GM19395 (cell line): ENCODE measurements around the gene RPS27L.

Experiments used
- ATAC-seq: cut with Tn5 transposase; IDR thresholded peaks from one replicate; pipeline ENCODE4 v1.9.1; 2021; ENCODE audit warnings: mild to moderate bottlenecking, moderate library complexity; ENCODE audit not compliant: unreplicated experiment

RPS27L gene

DNA sequence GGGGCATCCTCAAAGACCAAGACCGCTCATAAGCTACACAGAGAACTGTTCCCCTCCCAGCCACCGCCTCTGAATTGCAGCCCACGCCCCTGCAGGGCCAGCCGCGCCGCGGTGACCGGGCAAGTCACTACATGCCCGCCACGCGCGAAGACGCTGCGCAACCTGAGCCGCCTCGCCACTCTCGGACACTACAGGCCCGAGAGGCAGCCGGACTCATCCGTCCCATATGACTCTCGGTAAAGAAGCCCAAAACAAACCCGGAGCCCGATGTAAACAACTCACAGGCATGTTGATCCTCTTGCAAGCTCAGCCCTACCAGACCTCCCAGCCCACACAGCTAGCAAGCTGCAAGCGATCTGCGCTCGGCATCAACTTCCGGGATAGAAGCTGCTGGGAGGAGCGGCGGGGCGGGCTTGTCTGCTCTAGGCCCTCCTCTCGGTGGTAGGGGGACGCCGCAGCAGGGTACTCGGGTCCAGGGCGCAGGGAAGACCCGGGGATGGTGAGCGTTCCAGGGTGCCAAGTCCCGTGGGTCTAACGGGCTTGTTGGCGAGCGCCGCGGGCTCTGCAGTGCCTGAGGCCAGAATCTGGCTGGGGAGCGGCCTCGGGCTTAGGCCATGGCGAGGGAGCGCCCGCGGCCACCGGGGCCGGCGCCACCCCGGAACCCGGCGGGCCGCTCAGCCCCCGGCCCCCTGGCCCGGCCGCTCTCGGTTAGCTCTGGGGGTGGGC, at the start of gene RPS27L:
Gene RPS27L (minus strand): TSS at position 360 of the 726 bp plus-strand sequence. CDS start 72 bp downstream, at position 288.
- ATAC-seq, result peak; percentile 87

DNA sequence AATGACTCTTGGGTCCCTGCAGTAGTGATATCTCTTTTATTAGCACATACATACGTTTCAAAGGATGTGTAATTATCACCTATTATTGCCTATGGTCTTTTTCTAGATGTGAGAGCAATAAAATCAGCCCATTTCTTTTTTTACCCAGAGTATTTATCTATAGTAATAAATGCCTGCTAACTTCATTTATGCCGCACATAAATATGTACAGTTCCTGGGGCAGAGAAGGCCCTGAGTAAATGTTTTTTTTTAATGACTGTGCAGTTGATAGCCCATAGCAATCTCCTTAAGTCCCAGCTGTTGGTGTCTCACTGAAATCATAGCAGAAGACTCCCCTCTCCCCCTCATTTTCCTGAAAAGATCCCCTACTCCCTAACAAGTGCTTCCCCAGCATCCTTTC, 48.8 kb upstream of the RPS27L start:
- ATAC-seq, result no peak

DNA sequence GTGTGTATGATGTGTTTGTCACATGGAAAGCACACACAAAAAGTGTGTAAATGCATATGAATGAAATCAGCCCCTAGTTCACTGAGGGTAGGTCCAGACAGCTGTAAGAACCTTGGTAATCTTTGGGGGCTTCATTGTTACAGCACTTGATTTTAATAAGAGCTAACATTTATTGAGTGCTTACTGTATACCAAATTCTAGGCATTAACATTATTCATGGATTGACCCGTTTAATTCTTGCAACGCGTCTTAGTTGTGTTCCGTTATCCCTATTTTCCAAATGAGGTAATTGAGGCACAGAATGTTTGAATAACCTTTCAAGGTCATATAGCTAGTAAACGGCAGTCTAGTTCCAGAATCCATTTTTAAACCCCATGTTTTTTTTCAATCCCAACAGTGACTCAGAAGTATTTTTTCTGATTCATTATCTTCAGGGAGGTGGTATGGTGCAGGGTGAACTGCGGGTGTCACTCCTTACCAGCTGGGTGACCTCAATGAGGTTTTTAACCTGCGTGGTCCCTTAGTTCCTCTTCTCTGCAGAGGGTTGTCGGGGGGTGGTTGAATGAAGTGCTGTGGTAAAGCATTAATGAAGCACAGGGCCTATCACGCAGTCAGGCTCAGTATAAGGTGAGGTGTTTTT, 46.3 kb upstream of the RPS27L start:
- no peak for ATAC-seq

DNA sequence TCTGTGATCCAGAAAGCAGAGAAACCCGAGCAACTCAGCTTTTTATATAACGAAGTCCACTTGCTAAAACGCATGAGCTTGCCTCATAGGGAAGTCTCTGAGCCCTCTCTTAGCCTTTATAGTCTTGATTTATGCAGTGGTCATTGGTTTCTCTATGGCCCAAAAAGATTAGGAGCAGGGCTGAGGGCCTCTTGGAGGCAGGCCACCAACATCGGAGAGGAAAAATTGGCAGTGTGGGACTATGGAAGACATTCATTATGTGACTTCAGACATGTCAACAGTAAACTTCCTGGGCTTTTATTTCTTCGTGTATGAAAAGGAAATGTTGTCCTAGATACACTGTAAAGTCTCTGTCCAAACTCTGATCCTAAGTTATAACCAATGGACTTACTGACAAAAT, 45.6 kb upstream of the RPS27L start:
- ATAC-seq, result no peak

DNA sequence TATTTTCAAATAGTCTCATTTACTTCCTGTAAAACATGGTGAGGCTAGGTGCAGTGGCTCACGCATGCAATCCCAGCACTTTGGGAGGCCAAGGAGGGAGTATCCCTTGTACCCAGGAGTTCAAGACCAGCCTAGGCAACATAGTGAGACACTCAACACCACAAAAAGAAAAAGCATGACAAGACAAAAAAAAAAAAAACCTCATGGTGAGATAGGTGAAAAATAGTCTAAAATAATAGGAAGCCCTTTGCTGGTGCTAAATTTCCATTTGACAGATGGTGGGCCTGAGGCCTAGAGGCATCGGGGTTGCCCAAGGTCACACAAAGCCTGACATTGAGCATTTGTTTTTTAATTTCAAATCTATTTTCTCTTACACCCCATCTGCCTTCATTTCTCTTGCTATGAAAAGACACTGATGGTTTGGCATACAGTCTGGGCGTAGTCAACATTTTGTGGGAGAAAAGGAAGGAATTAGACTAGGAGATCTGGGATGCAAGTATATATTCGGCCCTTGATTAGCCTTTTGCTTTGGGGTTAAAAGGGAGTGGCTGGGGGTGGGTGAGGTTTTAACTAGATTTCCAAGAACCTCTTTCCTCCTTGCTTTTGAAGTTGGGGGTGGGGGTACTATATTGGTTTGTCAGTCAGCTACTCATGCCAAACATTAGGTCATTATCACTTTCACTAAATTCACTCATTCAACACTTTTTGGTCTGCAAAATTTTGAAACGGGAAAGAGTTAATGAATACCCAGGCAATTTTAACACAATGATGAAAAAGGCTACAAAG, 43.4 kb upstream of the RPS27L start:
- no peak for ATAC-seq

DNA sequence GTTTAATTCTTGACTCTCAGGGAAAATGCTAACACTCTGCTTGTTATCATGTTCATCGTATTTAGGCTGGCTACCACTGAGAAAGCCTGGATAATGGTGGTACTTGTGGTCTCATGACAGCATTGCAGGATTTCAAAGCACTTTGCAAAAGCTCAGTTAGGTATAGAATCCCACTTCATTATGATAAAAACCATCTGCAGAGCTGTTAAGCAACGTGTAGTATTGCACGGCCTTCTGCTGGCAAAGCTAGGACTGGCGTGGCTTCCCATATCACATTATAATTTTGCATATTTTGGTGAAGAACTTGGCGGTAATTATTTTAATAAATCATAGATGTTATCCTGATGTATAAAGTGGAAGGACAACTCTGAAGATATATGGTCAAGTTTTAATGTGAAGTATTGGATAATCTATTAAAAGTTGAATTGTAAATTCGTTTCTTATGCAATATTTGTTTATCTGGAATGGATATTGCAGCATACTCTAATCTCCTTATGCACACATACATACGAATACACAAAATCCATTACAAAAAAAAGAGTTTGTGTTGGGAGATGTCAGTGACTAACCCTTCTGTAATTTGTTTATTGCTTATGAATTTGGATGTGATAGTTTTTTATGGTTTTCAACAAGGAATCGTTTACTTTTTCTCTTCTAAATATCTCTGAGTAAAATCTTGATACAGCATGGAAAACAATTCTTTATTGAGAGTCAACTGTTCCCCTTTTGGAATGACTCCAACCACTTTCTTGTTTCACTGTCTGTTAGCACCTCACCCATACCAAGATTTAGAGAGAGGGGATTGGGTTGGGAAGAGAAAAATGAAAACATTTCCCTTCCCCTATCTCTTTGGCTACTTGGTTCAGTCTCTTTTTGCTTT, 41.3 kb upstream of the RPS27L start:
- ATAC-seq, result no peak

DNA sequence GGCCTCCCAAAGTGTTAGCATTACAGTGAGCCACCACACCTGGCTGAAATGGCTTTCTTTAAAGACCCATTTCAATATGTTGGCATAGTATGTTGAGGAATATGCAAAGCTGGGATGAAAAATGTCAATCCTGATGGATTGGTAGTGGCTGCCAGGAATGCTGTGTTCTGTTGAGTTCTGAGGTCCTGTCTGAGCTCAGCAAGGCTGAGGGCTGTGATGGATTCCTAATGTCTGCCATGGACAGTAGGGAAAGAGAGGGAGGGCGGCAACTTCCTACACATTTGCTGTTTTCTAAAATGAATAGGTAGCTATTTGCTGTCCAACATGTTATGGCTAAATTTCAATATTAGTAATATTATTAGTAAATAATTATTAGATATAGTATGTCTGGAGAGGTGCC, 40.3 kb upstream of the RPS27L start:
- ATAC-seq, result no peak

DNA sequence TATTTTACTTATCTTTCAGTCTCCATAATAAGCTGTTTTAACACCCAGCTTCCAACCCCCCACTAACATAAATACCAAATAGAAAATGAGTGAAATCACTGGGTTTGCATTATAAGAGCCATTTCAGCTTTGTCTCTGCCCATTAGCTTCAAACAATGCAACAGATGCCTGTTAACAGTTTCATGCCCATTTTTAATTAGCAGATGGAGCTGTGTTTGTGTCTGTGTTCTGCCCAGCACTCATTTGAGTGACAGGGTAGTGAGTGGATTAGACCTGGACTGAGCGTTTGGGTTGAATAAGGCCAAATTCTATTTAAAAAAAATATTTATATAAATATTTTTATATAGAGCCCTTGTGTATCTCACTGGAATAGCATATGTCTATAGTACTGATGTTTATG, 39.6 kb upstream of the RPS27L start:
- ATAC-seq, result no peak

DNA sequence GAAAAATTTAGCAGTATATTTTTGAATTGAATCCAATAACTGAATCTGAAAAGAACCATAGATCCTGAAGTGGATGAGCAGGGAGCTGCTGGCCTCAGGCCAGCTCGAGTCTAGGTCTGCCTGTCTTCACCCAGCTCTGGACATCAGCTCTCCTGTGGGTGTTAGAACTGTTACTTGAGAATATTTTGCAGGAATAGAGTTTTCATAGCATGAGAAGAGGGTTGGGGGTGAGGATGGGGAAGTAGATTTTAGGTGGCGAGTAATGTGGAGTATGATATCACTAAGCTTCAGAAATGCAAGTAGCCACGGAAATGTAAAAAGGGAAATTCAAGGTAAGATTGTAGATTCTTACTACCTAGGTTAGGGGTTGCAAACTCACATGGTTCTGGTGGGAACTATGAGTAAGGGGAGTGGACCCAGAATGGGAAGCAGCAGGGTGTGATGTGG, 38.3 kb upstream of the RPS27L start:
- ATAC-seq, result no peak

DNA sequence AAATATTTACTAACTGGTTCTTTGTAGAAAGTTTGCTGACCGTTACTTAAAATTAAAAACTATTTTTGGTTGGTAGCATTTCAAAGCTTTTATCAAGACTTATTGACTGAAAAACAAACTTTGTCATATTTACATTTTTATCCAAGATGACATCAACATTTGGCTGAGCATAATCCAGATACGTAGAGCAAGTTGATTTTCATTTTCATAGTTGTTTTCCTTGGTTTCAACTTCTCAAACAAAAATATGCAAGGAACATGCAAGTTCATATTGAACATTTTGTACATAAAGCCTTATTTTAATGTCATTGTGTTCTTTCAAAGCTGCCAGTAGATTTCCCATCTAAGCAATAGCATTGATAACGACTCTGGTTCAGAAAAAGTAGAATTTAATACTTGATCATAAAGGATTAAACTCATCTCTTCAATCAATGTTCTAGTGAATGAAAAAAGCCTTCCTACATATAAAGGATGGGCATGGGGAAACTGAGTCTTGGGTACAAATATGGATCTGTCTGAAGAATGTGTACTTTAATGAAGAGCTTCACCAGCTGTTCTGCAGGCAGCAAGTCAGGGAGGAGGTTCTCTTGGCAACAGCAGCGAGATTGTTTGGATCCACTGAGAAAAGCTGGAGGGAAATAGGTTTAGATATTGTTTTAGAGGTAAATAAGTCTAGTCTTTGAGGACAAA, 37.7 kb upstream of the RPS27L start:
- no peak for ATAC-seq

DNA sequence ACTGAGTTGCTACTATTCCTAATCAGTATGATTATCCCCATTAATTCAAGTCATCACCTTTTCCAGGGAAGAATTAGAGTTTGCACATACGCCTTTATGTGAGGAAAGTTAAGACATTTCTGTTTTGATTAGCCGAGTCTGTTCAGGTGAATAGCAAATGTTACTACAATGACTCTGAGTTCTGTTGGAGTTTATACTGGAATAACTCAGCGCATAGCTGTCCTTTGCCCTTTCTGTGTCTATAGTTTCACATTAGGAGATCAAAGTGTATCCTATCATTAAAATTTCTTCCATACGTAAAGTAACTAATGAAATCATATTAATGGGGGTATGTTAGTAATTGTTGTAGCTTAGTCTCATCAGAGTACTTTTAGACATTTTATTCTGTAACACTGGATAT, 37.0 kb upstream of the RPS27L start:
- no peak for ATAC-seq

DNA sequence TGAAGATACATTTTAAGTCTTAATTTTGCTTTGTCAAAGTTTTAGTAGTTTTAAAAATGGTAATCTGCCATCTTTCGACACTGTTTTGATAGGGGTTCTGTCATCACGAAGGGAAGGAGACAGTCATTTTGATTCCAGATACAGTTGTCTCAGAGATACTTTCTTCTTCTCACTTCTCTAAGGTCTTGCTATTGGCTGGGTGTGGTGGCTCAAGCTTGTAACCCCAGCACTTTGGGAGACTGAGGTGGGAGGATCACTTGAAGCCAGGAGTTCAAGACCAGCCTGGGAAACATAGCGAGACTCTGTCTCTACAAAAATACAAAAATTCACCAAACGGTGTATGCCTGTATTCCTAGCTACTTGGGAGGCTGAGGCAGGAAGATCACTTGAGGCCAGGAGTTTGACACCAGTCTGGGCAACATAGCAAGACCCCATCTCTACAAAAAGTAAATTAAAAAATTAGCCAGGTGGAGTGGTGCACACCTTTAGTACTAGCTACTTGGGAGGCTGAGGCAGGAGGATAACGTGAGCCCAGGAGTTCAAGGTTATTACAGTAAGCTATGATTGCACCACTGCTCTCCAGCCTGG, 35.4 kb upstream of the RPS27L start:
- ATAC-seq, result no peak

DNA sequence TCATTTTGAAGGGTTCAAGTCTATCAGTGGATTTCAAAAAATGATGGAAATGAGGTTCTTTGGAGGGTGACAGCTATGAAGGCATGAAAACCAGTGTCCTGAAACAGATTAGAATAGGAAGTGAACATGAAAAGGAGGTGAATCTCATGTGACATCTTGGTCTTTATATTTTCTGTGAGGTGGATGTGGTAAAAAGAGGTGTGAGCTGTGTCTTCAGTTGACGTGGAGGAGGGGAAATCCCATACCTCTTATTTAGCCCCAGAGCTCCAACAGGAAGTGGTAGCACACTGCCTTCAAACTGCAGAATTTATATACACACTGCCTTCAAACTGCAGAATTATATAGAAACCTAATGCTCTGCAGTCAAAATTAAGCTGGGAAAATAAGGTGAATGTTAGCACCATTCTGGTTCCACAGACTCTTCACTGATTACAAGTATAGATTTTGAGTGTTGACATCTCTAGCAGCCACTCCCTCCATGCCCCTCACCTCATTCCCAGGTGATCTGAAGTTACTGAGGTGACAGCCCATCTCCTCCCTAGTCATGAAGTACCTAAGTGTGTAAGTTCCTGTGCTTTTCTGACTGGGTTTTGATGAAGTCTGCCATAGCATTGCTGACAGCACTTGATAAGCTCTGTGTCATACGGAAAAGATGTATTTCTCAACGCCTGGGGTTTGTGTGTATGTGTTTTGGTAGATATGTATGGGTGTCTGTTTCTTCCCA, 34.8 kb upstream of the RPS27L start:
- peak; percentile 49 for ATAC-seq

DNA sequence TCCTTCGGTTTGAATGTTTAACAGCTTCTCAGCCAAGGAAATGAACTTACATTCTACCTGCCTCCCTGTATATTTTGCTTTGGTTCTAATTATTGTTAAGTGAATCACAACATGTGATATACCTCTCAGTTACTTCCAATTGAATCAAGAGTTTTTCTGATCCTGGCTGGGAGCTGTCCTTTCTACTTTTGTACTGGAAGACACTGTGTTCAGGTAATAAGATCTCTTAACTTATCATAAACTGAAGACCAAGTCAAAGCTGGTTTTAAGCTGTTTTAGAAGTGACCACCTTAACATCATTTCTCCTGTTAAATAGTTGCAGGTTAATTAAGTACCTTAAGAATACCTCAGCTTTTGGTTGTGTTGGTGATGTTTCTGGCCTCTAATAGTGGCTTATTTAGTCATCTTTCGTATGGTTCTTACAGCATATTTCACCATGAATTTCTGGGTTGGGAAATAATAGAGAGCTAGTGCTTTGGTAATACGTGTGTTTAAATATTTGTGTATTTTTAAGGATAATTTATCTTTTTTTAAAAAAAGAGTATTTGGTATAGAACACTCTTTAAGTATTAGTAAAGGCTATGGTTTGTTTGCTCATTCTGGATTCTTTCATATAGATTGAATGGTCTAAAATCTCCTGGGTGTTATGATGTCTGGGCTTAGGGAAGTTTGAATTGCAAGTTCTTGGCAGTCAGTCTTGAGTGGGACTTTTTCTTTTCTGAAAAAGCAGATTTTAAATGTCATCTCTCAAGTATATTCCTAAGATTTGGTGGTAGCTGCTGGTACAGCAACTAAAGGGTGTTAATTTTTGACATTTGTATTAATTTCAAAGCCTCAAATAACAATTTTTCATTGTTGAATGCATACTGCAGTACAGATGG, 33.7 kb upstream of the RPS27L start:
- no peak for ATAC-seq

DNA sequence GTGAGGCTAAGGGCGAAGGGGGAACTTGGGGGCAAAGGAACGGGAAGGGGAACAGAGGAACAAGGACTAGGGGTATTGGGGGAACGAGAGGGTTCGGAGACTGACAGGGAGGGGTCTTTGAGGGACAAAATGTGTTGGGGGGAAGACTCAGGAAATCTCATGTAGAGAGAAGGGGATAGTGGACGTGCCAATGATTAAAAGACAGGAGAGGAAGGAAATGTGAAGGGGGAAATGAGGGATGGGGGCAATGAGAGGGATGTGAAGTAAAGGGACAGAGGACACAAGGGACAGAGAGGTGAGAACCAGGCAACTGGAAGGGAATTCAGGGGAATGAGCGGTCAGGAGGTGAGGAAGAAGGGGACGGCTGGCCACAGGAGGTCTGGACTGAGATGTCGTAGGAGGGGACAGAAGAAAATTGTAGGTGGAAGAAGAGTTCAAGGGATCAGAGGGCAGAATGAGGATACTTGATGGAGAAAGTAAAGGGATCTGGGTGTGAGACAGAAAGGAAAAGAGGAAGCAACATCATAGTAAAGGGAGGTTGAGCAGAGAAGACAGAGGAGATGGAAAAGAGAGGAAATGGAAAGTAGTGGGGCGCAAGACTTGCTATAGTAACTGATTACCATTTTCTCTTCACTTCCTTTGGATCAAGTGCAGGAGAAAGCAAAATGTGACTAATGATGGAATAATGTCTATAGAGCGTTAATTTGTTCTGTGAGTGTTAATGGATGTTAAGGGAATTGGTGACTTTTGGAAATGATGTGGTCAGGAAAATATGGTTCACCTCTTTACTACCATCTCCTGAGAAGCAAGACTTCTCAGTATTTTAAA, 32.9 kb upstream of the RPS27L start:
- ATAC-seq, result no peak

DNA sequence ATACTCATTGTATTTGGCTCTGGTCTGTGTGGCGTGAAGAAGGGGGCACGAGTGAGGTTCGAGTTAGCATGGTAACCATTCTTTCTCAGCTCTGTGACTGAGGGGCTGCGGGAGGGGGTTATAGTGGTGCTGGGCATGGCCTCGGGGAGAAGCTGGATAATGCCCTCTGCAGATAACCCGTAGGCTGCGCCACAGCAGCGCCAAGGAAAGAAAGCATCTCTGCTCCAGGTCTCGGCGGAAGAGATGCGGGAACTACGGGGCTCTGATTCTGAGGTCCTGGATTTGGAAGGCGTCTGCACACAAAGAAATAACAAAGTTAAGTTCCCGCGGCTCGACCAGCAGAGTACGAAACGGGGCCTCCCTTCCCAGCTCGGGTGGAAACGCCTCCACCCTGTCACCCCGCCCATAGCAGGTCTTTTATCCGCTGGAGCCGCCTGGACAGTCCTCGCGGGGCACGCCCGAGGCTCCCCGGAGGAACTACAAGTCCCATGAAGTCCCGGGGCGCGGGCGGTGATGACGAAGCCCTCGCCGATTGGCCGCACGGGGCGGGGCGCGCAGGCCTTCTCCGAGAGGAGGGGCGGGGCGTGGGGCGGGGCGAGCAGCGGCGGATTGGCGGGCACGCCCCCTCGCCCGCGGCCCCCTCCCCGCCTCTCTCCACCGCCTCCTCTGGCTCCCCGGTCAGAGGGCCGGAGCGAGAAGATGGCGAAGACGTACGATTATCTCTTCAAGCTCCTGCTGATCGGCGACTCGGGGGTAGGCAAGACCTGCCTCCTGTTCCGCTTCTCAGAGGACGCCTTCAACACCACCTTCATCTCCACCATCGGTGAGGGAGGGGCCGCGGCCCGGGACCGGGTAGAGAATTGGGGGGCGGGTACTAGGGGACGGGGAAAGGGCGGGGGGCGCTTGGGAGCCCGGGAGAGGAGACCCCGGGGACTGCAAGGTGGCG, 31.9 kb upstream of the RPS27L start, which contains the start of gene RAB8B:
Gene RAB8B (plus strand): TSS at position 681 of the 946 bp plus-strand sequence. CDS start 19 bp downstream, at position 700.
- peak; percentile 70 for ATAC-seq
